Mammary epithelial cell (primary cell): ENCODE data around the gene UPB1.

Experiments used
- EZH2 ChIP-seq: IDR thresholded peaks from 2 replicates; pipeline ENCODE4 v1.6.1; 2012; ENCODE audit warnings: low read length, inconsistent platforms, borderline replicate concordance
- TF ChIP-seq, protein P1 (sequence below), 2 donors: IDR thresholded peaks in 1 of 2; conservative IDR thresholded peaks in 1 of 2; 2 replicates each; pipeline ENCODE4 v1.5.1; 2011 to 2012; ENCODE audit warnings: inconsistent platforms in 2 of 2, low read length in 2 of 2, mild to moderate bottlenecking in 2 of 2, control low read depth in 1 of 2, low read depth in 1 of 2; ENCODE audit not compliant: insufficient read depth in 1 of 2; ENCODE audit errors: extremely low read depth in 1 of 2

- TF ChIP-seq, protein P1, sequence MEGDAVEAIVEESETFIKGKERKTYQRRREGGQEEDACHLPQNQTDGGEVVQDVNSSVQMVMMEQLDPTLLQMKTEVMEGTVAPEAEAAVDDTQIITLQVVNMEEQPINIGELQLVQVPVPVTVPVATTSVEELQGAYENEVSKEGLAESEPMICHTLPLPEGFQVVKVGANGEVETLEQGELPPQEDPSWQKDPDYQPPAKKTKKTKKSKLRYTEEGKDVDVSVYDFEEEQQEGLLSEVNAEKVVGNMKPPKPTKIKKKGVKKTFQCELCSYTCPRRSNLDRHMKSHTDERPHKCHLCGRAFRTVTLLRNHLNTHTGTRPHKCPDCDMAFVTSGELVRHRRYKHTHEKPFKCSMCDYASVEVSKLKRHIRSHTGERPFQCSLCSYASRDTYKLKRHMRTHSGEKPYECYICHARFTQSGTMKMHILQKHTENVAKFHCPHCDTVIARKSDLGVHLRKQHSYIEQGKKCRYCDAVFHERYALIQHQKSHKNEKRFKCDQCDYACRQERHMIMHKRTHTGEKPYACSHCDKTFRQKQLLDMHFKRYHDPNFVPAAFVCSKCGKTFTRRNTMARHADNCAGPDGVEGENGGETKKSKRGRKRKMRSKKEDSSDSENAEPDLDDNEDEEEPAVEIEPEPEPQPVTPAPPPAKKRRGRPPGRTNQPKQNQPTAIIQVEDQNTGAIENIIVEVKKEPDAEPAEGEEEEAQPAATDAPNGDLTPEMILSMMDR (conservative IDR thresholded peaks at IDR 0.05 in 1 of 2, IDR thresholded peaks at IDR 0.05 in 1 of 2; ENCODE audit: extremely low read depth in 1 of 2, insufficient read depth in 1 of 2, low read depth in 1 of 2, low read length in 2 of 2) = no peak
- no peak for TF ChIP-seq EZH2
Measured at GRCh38 chr22:24445481-24446259, 49.5 kb upstream of the UPB1 start.
